Stimulated activated CD4-positive, alpha-beta T cell treated with anti-CD3 and anti-CD28 coated beads, Interleukin-1b, Interleukin-23, amount 100 ng/mL, for 1 hour (primary cell): ENCODE data around the gene PLEKHA4.
"Not testable (repeated sequence)": the region's sequence is repeated elsewhere in the genome, so short reads cannot be mapped to it uniquely, and the experiment has no call there.

Experiments used
- DNase-seq, 2 donors: peaks; one replicate each; pipeline ENCODE4 v3.0.0-alpha.2; 2020; ENCODE audit warnings: low read depth in 2 of 2

PLEKHA4 gene

GRCh38 chr19:48862827-48863226 lies 5.6 kb downstream of the PLEKHA4 start:
- DNase-seq, result no peak

GRCh38 chr19:48861313-48861712 lies 7.1 kb downstream of the PLEKHA4 start:
- no peak for DNase-seq

- DNase-seq, result no peak
Observed at GRCh38 chr19:48859711-48860572, 8.5 kb downstream of the PLEKHA4 start.

- peak in 1 of 2 donors; percentile 72 for DNase-seq
Observed at GRCh38 chr19:48858984-48859710, 9.3 kb downstream of the PLEKHA4 start.

- no peak for DNase-seq
Observed at GRCh38 chr19:48856921-48857320, 11.5 kb downstream of the PLEKHA4 start.

GRCh38 chr19:48854103-48854502 lies 14.3 kb downstream of the PLEKHA4 start:
- no peak for DNase-seq

- no peak for DNase-seq
Observed at GRCh38 chr19:48853483-48853882, 14.9 kb downstream of the PLEKHA4 start.

GRCh38 chr19:48852292-48852691 lies 16.1 kb downstream of the PLEKHA4 start:
- DNase-seq, result no peak

GRCh38 chr19:48846659-48847058 lies 21.8 kb downstream of the PLEKHA4 start:
- not testable (repeated sequence) for DNase-seq

- no peak for DNase-seq
Observed at GRCh38 chr19:48845384-48845783, 23.0 kb downstream of the PLEKHA4 start.

GRCh38 chr19:48844472-48844871 lies 23.9 kb downstream of the PLEKHA4 start:
- DNase-seq, result no peak

- no peak for DNase-seq
Observed at GRCh38 chr19:48842789-48843162, 25.6 kb downstream of the PLEKHA4 start.

- no peak for DNase-seq
Observed at GRCh38 chr19:48841571-48841970, 26.8 kb downstream of the PLEKHA4 start.

GRCh38 chr19:48841047-48841446 lies 27.4 kb downstream of the PLEKHA4 start:
- no peak for DNase-seq

GRCh38 chr19:48837687-48838086 lies 30.7 kb downstream of the PLEKHA4 start:
- DNase-seq, result no peak

- DNase-seq, result peak; percentile 31 to 56
Observed at GRCh38 chr19:48837051-48837524, 31.3 kb downstream of the PLEKHA4 start.

- DNase-seq, result no peak
Observed at GRCh38 chr19:48836089-48837017, 32.1 kb downstream of the PLEKHA4 start, which contains the start of gene HSD17B14. TSS of gene HSD17B14 (minus strand) at chr19:48836491. CDS start at chr19:48836411, 80 bp downstream.

GRCh38 chr19:48835734-48836088 lies 32.7 kb downstream of the PLEKHA4 start:
- peak; percentile 87 to 88 for DNase-seq

GRCh38 chr19:48833977-48834376 lies 34.4 kb downstream of the PLEKHA4 start:
- DNase-seq, result no peak

- no peak for DNase-seq
Observed at GRCh38 chr19:48833049-48833448, 35.4 kb downstream of the PLEKHA4 start.

GRCh38 chr19:48830965-48831364 lies 37.5 kb downstream of the PLEKHA4 start:
- DNase-seq, result no peak

- no peak for DNase-seq
Observed at GRCh38 chr19:48830088-48830487, 38.3 kb downstream of the PLEKHA4 start.
